Heart right ventricle (tissue), 16 donors: ENCODE data around the gene PHF12. TPM values are rescaled to one million over a fixed set of nuclear protein-coding genes. Genes with fewer than 3 reads are reported as not detected.

Source experiments
- ATAC-seq, 8 donors: fragments of 200-7000 bp; cut with Tn5 transposase; one replicate each; pipeline ENCODE4 v1.9.1; 2020; ENCODE audit warnings: mild to moderate bottlenecking in 8 of 8, moderate library complexity in 8 of 8, moderate number of reproducible peaks in 1 of 8
- DNase-seq, 2 donors: peaks; one replicate each; pipeline ENCODE4 v3.0.0-alpha.2; 2020
- H3K27ac ChIP-seq, 10 donors: fragments of 200-600 bp; sonication (generic) in 2 of 10; one replicate each; pipeline versions ENCODE4 v1.5.0 to v1.8.0; 2020 to 2022; ENCODE audit warnings: mild to moderate bottlenecking in 3 of 10
- H3K27me3 ChIP-seq, 7 donors: fragments of 200-600 bp; one replicate each; pipeline ENCODE4 v1.8.0; 2021 to 2022; ENCODE audit warnings: mild to moderate bottlenecking in 2 of 7
- H3K36me3 ChIP-seq, 9 donors: fragments of 200-600 bp; sonication (generic) in 1 of 9; one replicate each; pipeline versions ENCODE4 v1.5.0 to v1.8.0; 2020 to 2022; ENCODE audit warnings: mild to moderate bottlenecking in 2 of 9
- H3K4me1 ChIP-seq, 9 donors: fragments of 200-600 bp; sonication (generic) in 1 of 9; one replicate each; pipeline versions ENCODE4 v1.5.0 to v1.8.0; 2020 to 2022; ENCODE audit warnings: mild to moderate bottlenecking in 4 of 9
- H3K4me3 ChIP-seq, 10 donors: fragments of 200-600 bp; sonication (generic) in 2 of 10; one replicate each; pipeline versions ENCODE4 v1.5.0 to v1.8.0; 2020 to 2022; ENCODE audit warnings: mild to moderate bottlenecking in 7 of 10, moderate library complexity in 2 of 10
- H3K9me3 ChIP-seq, 11 donors: fragments of 200-600 bp in 10 of 11; sonication (generic) in 2 of 11; one replicate each; pipeline versions ENCODE4 v1.5.0 to v1.8.0; 2013 to 2022; ENCODE audit warnings: mild to moderate bottlenecking in 2 of 11, control low read depth in 1 of 11, moderate library complexity in 1 of 11
- CTCF ChIP-seq, 9 donors: fragments of 200-600 bp; sonication (generic) in 2 of 9; IDR thresholded peaks; one replicate each; pipeline versions ENCODE4 v1.5.0 to v1.8.0; 2021 to 2022; ENCODE audit warnings: antibody characterized with exemption in 9 of 9, mild to moderate bottlenecking in 5 of 9, moderate library complexity in 1 of 9
- WGBS, 2 donors: extraction: QIAGEN DNeasy Blood & Tissue Kit; methylation state at CpG; one replicate each; pipeline ENCODE4 v1.1.7; 2013; ENCODE audit warnings: inconsistent platforms in 1 of 2; 5-methylcytosine and 5-hydroxymethylcytosine counted together
- intact Hi-C, 10 donors: fragments of 100-400 bp; cut with DNase I; formaldehyde crosslinking; loops; one replicate each; pipeline versions ENCODE4 v1.11.1 to v1.14.2; 2022
- polyA plus RNA-seq, 2 donors: library from polyadenylated mRNA; stranded (reverse); fragments of 200-250 nt; gene quantifications; one replicate each; pipeline ENCODE4 v1.2.3, GENCODE V29; 2013
- total RNA-seq, 10 donors: library from RNA; stranded (reverse); fragmentation: NEBNext Ultra II Directional in 3 of 10; extraction: Animal tissue kit (Norgen Biotek cat#: 25700) in 3 of 10; gene quantifications; one replicate each; pipeline versions ENCODE4 v1.2.1 to v1.2.4, GENCODE V29; 2021 to 2023
- donor health status: Arrhythmogenic right ventricular cardiomyopathy.
- donor health status: ischemic (EF 13 %, LVEDD 7.1; RV severe dilation, severe dysfunction).
- donor health status: healthy with polysubstance abuse.
- donor health status: DM: no; HTN: yes; CAD: no.
- donor health status: DM: no; HTN: no; CAD: no.
- donor health status: ischemic (EF 25% LVEDD 6.9; RV normal size, moderate dysfunction).
- donor health status: ischemic (EF 25% LVEDD 5.7; RV mildly dilated, moderate dysfunction).
- donor health status: healthy.
- donor health status: DM: yes; HTN: yes; CAD: no.
- donor health status: Ischemic cardiomyopathy.
- donor health status: ischemic (EF 35%, LVEDD 5.7; RV mildly dilated, moderate dysfunction).
- donor health status: nonischemic (EF 11% LVEDD 7.7; RV severe dilation, severe dysfunction).
- donor health status: DM: yes; HTN: yes; CAD: no.
- donor health status: PGD.
- donor health status: ischemic (EF 29% LVEDD 5.4; RV normal size, mild dysfunction).
- donor health status: nonischemic (EF 23%, LVEDD 6.1; RV moderate dilation, normal function).

The PHF12 gene
- total and polyA plus RNA-seq, 12 donors, result 7.3 to 28.0 (median 20.9) TPM

- Histone ChIP-seq H3K27me3 (peaks cover 0 to 5% (median 3%) of the 10 kb centered on the region in 7 donors), H3K4me1 (peaks cover 0 to 6% (median 0%) of the 10 kb centered on the region in 9 donors), H3K9me3 (no peaks in the 10 kb centered on the region), H3K4me3 (no peak overlapping the region), H3K36me3 (no peaks in the 10 kb centered on the region), H3K27ac (no peak overlapping the region)
- no peak for TF ChIP-seq CTCF (IDR thresholded peaks at IDR 0.05)
- ATAC-seq (no peak), DNase-seq (no peak)
- WGBS, 2 donors, result 97 to 100% methylated on average over 1 of the region's 1 CpG
- intact Hi-C loops, result no loop called here
These were observed 46.5 kb upstream of the PHF12 start for GRCh38 chr17:28997806-28998205.

GRCh38 chr17:28996554-28997096 lies 45.3 kb upstream of the PHF12 start:
- Histone ChIP-seq H3K27me3 (peaks cover 0 to 3% (median 0%) of the 10 kb centered on the region in 7 donors), H3K4me1 (peaks cover 0 to 6% (median 0%) of the 10 kb centered on the region in 9 donors), H3K4me3 (no peak overlapping the region), H3K27ac (no peak overlapping the region), H3K36me3 (no peaks in the 10 kb centered on the region), H3K9me3 (no peaks in the 10 kb centered on the region)
- DNase-seq (no peak), ATAC-seq (peak in 2 of 8 donors; percentile 26 to 34)
- TF ChIP-seq CTCF (IDR thresholded peaks at IDR 0.05), result no peak
- 53 to 66% methylated on average over 5 of the region's 5 CpGs for WGBS, 2 donors
- intact Hi-C loops, result no loop called here

GRCh38 chr17:28993645-28994426 lies 42.5 kb upstream of the PHF12 start:
- no peak for DNase-seq
- no peak for TF ChIP-seq CTCF (IDR thresholded peaks at IDR 0.05)

GRCh38 chr17:28992625-28993600 lies 41.6 kb upstream of the PHF12 start:
- no peak for ATAC-seq
- TF ChIP-seq CTCF (IDR thresholded peaks at IDR 0.05), result no peak
- Histone ChIP-seq H3K4me3 (no peak overlapping the region), H3K27me3 (no peaks in the 10 kb centered on the region), H3K27ac (no peak overlapping the region), H3K9me3 (no peaks in the 10 kb centered on the region), H3K4me1 (peaks cover 0 to 6% (median 0%) of the 10 kb centered on the region in 9 donors), H3K36me3 (no peaks in the 10 kb centered on the region)
- DNase-seq, result no peak
- 74 to 82% methylated on average over 11 of the region's 11 CpGs for WGBS, 2 donors
- intact Hi-C loops, result loop anchor here in 1 of 10 donors (2.0 kb wide), 1 partner anchor 20 kb away; no protein-coding TSS in a partner anchor

More at GRCh38 chr17:28993645-28994426, 42.5 kb upstream of the PHF12 start:
- Histone ChIP-seq H3K4me3 (no peak overlapping the region), H3K27ac (no peak overlapping the region), H3K27me3 (no peaks in the 10 kb centered on the region), H3K36me3 (no peaks in the 10 kb centered on the region), H3K4me1 (peaks cover 0 to 6% (median 0%) of the 10 kb centered on the region in 9 donors), H3K9me3 (no peaks in the 10 kb centered on the region)
- intact Hi-C loops, result loop anchor here in 1 of 10 donors (2.0 kb wide), 1 partner anchor 19 kb away; no protein-coding TSS in a partner anchor
- WGBS, 2 donors, result 90 to 92% methylated on average over 13 of the region's 13 CpGs
- no peak for ATAC-seq
